ENCODE data around the gene CREB3L2. TPM values are rescaled to one million over a fixed set of nuclear protein-coding genes. Genes with fewer than 3 reads are reported as not detected.

CREB3L2 gene
- total and polyA plus RNA-seq, 2 of the 13 experiments (the other 11 are each of a cell fraction or from before 2014, with no cell fraction given): 22.1 to 41.1 TPM

- Histone ChIP-seq H3K79me2 (ENCODE audit: insufficient read depth, low read length) (no peaks in the 10 kb centered on the region), H3K27ac (ENCODE audit: extremely low read length, insufficient read depth, low read length) (no peak overlapping the region), H3K27me3 (ENCODE audit: control insufficient read depth in 1 of 2, insufficient read depth in 2 of 2, low read length in 2 of 2) (no peaks in the 10 kb centered on the region), H3K4me3 (replicated peaks in 1 of 3; ENCODE audit: insufficient read depth in 1 of 3, low read depth in 2 of 3, low read length in 3 of 3) (no peak overlapping the region), H3K4me1 (ENCODE audit: insufficient read depth, low read length) (no peaks in the 10 kb centered on the region), H3K4me2 (ENCODE audit: low read depth, low read length) (no peak overlapping the region), H3K9me3 (ENCODE audit: low read length) (no peaks in the 10 kb centered on the region), H3K9ac (ENCODE audit: insufficient read depth, low read depth, low read length) (no peak overlapping the region), H3K36me3 (replicated peaks in 1 of 2; ENCODE audit: control insufficient read depth in 1 of 2, insufficient read depth in 2 of 2, low read length in 2 of 2) (no peaks in the 10 kb centered on the region), H4K20me1 (ENCODE audit: insufficient read depth, low read length) (no peaks in the 10 kb centered on the region), H2AFZ (ENCODE audit: low read length) (no peak overlapping the region)
- intact Hi-C loops (cut with micrococcal nuclease; ENCODE audit: unreplicated experiment): no loop called here
- WGBS (ENCODE audit: low lambda C conversion rate): 93% methylated on average over 3 of the region's 3 CpGs
- BruUV-seq (replicated peaks): no TSS peak
- TF ChIP-seq NFIC (IDR thresholded peaks at IDR 0.05; ENCODE audit: low read length) (no peak), ZNF121 (CRISPR knock-in tag; IDR thresholded peaks at IDR 0.05) (no peak), ESRRA (CRISPR knock-in tag; IDR thresholded peaks at IDR 0.05; ENCODE audit: low read depth) (no peak), MED8 (CRISPR knock-in tag; IDR thresholded peaks at IDR 0.05; ENCODE audit: insufficient replicate concordance) (no peak), CREM (IDR thresholded peaks at IDR 0.05) (no peak), CREM (CRISPR knock-in tag; IDR thresholded peaks at IDR 0.05) (no peak), SAP130 (CRISPR knock-in tag; IDR thresholded peaks at IDR 0.05; ENCODE audit: low read depth) (no peak), MIXL1 (CRISPR knock-in tag; IDR thresholded peaks at IDR 0.05) (no peak), BCL3 (CRISPR knock-in tag; IDR thresholded peaks at IDR 0.05) (no peak), SETDB1 (CRISPR knock-in tag; IDR thresholded peaks at IDR 0.05; ENCODE audit: borderline replicate concordance) (no peak), ZNF780A (CRISPR knock-in tag; IDR thresholded peaks at IDR 0.05) (no peak), FIP1L1 (IDR thresholded peaks at IDR 0.05; ENCODE audit: borderline replicate concordance, insufficient read depth, low read depth, low read length) (no peak), CTCF (CRISPR knock-in tag; IDR thresholded peaks at IDR 0.05) (no peak), MED13 (CRISPR knock-in tag; IDR thresholded peaks at IDR 0.05) (no peak), ZNF235 (CRISPR knock-in tag; IDR thresholded peaks at IDR 0.05; ENCODE audit: borderline replicate concordance) (no peak), FOXA1 (IDR thresholded peaks at IDR 0.05) (no peak), FOXA1 (CRISPR knock-in tag; IDR thresholded peaks at IDR 0.05) (no peak), KLF15 (CRISPR knock-in tag; IDR thresholded peaks at IDR 0.05; ENCODE audit: borderline replicate concordance) (no peak), POLR2G (IDR thresholded peaks at IDR 0.05; ENCODE audit: low read depth, low read length) (no peak), ZNF558 (CRISPR knock-in tag; IDR thresholded peaks at IDR 0.05; ENCODE audit: borderline replicate concordance) (no peak)
- DNase-seq (ENCODE audit: low spot score) (no peak), ATAC-seq (no peak), FAIRE-seq (no peak)
- POLR2A ChIA-PET: no interaction called here
- CTCF ChIA-PET (ENCODE audit: low intra/inter-chr PET ratio, low total read pairs): no interaction called here
- in situ Hi-C loops (cut with HindIII; ENCODE audit: extremely low pct_ligation_motif_present, low pct_unique_long_range_greater_than_20kb): loop anchor here (25.0 kb wide), 1 partner anchor 714 kb away; no protein-coding TSS in a partner anchor
Observed at GRCh38 chr7:138023618-138024342, 21.9 kb upstream of the CREB3L2 start.
